Measurements from ENCODE around the gene FLYWCH1. TPM values are rescaled to one million over a fixed set of nuclear protein-coding genes. Genes with fewer than 3 reads are reported as not detected.

The FLYWCH1 gene
- total and polyA plus RNA-seq, 12 donors = 22.1 to 42.3 (median 32.8) TPM

DNA sequence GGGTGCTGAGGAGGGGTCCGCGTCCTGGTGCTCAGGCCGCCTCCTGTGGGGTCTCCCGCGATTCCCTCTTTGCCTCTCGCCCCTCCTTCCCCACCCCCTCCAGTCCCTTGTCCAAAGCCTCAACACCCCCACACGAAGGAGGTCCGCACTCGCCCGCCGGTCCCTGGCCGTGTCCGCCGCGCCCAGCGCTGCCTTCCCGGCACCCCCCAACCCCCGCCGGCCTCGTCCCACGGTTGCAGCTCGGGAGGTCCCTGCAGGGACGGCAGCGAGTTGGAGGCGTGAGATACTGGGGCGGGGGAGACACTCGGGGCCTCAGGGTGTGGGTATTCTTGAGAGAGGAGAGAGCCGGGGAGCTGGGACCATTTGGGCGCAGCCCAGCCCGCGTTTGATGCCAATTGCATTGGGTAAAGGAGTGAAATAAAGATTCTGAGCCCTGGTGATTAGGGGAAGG lies 28.2 kb upstream of the FLYWCH1 start:
- DNase-seq (peak in 1 of 2 donors; percentile 49), ATAC-seq (peak in 5 of 8 donors; percentile 3 to 51 (median 11))
- peaks cover 3 to 19% (median 12%) of the 10 kb centered on the region in 9 donors for H3K4me1 ChIP-seq
- WGBS, 2 donors = 0 to 1% methylated on average over 29 to 31 of the region's 31 CpGs
- TF ChIP-seq, protein P1, sequence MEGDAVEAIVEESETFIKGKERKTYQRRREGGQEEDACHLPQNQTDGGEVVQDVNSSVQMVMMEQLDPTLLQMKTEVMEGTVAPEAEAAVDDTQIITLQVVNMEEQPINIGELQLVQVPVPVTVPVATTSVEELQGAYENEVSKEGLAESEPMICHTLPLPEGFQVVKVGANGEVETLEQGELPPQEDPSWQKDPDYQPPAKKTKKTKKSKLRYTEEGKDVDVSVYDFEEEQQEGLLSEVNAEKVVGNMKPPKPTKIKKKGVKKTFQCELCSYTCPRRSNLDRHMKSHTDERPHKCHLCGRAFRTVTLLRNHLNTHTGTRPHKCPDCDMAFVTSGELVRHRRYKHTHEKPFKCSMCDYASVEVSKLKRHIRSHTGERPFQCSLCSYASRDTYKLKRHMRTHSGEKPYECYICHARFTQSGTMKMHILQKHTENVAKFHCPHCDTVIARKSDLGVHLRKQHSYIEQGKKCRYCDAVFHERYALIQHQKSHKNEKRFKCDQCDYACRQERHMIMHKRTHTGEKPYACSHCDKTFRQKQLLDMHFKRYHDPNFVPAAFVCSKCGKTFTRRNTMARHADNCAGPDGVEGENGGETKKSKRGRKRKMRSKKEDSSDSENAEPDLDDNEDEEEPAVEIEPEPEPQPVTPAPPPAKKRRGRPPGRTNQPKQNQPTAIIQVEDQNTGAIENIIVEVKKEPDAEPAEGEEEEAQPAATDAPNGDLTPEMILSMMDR (IDR thresholded peaks at IDR 0.05) = no peak
- peaks cover 0 to 5% (median 0%) of the 10 kb centered on the region in 11 donors for H3K9me3 ChIP-seq
- H3K27me3 ChIP-seq = no peaks in the 10 kb centered on the region
- H3K36me3 ChIP-seq = peaks cover 0 to 8% (median 0%) of the 10 kb centered on the region in 9 donors
- intact Hi-C loops (cut with DNase I) = loop anchor here in 4 of 10 donors (1.0 to 2.0 kb wide), 2 partner anchors 21 kb away; no protein-coding TSS in a partner anchor
- H3K27ac ChIP-seq = peak overlapping the region; percentile 93 to 99 (median 98)
- H3K4me3 ChIP-seq = peak overlapping the region; percentile 79 to 99 (median 93)

GRCh38 chr16:2884041-2884451 lies 27.7 kb upstream of the FLYWCH1 start:
- peaks cover 3 to 19% (median 12%) of the 10 kb centered on the region in 9 donors for H3K4me1 ChIP-seq
- H3K36me3 ChIP-seq = peaks cover 0 to 12% (median 0%) of the 10 kb centered on the region in 9 donors
- ATAC-seq = no peak
- peak overlapping the region; percentile 79 to 99 (median 93) for H3K4me3 ChIP-seq
- H3K27me3 ChIP-seq = no peaks in the 10 kb centered on the region
- H3K27ac ChIP-seq = peak overlapping the region in 9 of 10 donors; percentile 96 to 99 (median 98)
- TF ChIP-seq, protein P1 (IDR thresholded peaks at IDR 0.05) = no peak
- peaks cover 0 to 9% (median 0%) of the 10 kb centered on the region in 11 donors for H3K9me3 ChIP-seq
- 50 to 53% methylated on average over 18 of the region's 18 CpGs for WGBS, 2 donors
- no peak for DNase-seq
- intact Hi-C loops (cut with DNase I) = no loop called here

GRCh38 chr16:2894231-2894630 lies 17.5 kb upstream of the FLYWCH1 start:
- DNase-seq (no peak), ATAC-seq (no peak)
- peaks cover 3 to 22% (median 15%) of the 10 kb centered on the region in 9 donors for H3K4me1 ChIP-seq
- intact Hi-C loops (cut with DNase I) = no loop called here
- 85 to 88% methylated on average over 31 of the region's 31 CpGs for WGBS, 2 donors
- H3K4me3 ChIP-seq = no peak overlapping the region
- TF ChIP-seq, protein P1 (IDR thresholded peaks at IDR 0.05) = no peak
- no peak overlapping the region for H3K27ac ChIP-seq
- no peaks in the 10 kb centered on the region for H3K27me3 ChIP-seq
- peaks cover 0 to 39% (median 8%) of the 10 kb centered on the region in 9 donors for H3K36me3 ChIP-seq
- no peaks in the 10 kb centered on the region for H3K9me3 ChIP-seq

DNA sequence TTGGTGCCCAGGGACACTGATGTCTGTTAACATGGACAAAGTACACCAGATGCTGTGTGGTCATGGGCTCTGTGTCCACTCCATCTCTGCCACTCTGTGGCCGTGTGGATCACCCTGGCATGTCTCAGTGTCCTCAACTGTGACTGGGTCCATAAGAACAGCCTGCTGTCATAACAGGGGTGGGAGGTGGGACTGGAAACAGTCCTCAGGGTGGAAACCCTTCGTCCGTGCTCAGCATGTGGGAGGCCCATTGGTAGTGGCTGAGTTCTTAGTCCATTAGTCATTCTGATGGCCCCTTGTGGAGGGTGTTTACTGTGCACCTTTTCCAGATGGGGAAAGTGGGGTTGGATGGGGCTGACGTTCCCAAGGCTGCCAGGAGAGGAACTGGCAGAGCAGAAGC lies 15.9 kb upstream of the FLYWCH1 start:
- DNase-seq = no peak
- H3K27ac ChIP-seq = no peak overlapping the region
- 62 to 70% methylated on average over 4 of the region's 4 CpGs for WGBS, 2 donors
- ATAC-seq = no peak
- H3K4me1 ChIP-seq = peaks cover 0 to 13% (median 7%) of the 10 kb centered on the region in 9 donors
- H3K36me3 ChIP-seq = peaks cover 0 to 54% (median 8%) of the 10 kb centered on the region in 9 donors
- H3K4me3 ChIP-seq = no peak overlapping the region
- no peaks in the 10 kb centered on the region for H3K9me3 ChIP-seq
- no peaks in the 10 kb centered on the region for H3K27me3 ChIP-seq
- TF ChIP-seq, protein P1 (IDR thresholded peaks at IDR 0.05) = no peak
- intact Hi-C loops (cut with DNase I) = no loop called here

Data from heart right ventricle (tissue), 16 donors.